Right lobe of liver (tissue), 4 donors: ENCODE results near the gene CCR1.

ENCODE experiments used
- CTCF ChIP-seq, 4 donors: fragments of 200-600 bp in 3 of 4; fragments of 450-650 bp in 1 of 4; IDR thresholded peaks; one replicate each; pipeline versions ENCODE4 v1.5.1 to v1.8.0; 2016 to 2022; ENCODE audit warnings: antibody characterized with exemption in 4 of 4, mild to moderate bottlenecking in 2 of 4
- POLR2A ChIP-seq: fragments of 450-650 bp; IDR thresholded peaks from one replicate; pipeline ENCODE4 v1.6.1; 2017; ENCODE audit warnings: antibody characterized with exemption, mild to moderate bottlenecking
- donor health status: DM: no; HTN: no; CAD: no.
- donor health status: DM: no; HTN: no; CAD: no.
- donor health status: DM: no; HTN: yes; CAD: no.

GRCh38 chr3:46233194-46233593 lies 25.1 kb upstream of the CCR1 start:
- TF ChIP-seq POLR2A (no peak), CTCF (IDR thresholded peaks at IDR 0.05) (no peak)
